Measurements from ENCODE around the gene ZMYND12. TPM values are rescaled to one million over a fixed set of nuclear protein-coding genes. Genes with fewer than 3 reads are reported as not detected.

The ZMYND12 gene
- total RNA-seq, 1 donor from 2014 or later, result 1.1 TPM

DNA sequence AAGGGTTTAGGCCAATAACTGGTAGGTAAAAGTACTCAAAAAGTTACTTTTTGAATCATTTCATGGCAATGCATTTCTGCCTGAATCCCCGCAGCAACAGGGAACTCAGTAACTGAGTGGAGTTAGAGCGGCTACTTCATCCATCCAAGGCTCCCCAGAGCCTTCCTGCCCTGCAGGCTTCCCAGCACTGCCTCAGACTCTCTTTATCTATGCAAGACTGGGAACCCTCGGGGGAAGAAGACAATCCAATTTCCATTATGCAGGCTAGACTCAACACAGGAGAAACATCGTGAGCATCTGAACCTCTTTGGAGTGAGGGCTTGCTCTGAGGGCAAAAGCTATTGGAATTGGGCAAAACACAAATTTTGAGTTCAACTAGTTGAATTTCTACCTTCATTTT, 23.1 kb downstream of the ZMYND12 start:
- TF ChIP-seq, protein P1, sequence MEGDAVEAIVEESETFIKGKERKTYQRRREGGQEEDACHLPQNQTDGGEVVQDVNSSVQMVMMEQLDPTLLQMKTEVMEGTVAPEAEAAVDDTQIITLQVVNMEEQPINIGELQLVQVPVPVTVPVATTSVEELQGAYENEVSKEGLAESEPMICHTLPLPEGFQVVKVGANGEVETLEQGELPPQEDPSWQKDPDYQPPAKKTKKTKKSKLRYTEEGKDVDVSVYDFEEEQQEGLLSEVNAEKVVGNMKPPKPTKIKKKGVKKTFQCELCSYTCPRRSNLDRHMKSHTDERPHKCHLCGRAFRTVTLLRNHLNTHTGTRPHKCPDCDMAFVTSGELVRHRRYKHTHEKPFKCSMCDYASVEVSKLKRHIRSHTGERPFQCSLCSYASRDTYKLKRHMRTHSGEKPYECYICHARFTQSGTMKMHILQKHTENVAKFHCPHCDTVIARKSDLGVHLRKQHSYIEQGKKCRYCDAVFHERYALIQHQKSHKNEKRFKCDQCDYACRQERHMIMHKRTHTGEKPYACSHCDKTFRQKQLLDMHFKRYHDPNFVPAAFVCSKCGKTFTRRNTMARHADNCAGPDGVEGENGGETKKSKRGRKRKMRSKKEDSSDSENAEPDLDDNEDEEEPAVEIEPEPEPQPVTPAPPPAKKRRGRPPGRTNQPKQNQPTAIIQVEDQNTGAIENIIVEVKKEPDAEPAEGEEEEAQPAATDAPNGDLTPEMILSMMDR (IDR thresholded peaks at IDR 0.05; ENCODE audit: unreplicated experiment), result no peak
- no peaks in the 10 kb centered on the region for H3K27me3 Mint-ChIP-seq (ENCODE audit: unreplicated experiment)
- DNase-seq (ENCODE audit: low spot score), result no peak
- no peak overlapping the region for H3K4me3 Mint-ChIP-seq (ENCODE audit: unreplicated experiment)
- no peak overlapping the region for H3K27ac Mint-ChIP-seq (ENCODE audit: unreplicated experiment)
- peaks cover 31% of the 10 kb centered on the region for H3K4me1 Mint-ChIP-seq (ENCODE audit: unreplicated experiment)
- no peaks in the 10 kb centered on the region for H3K9me3 Mint-ChIP-seq (ENCODE audit: unreplicated experiment)
- H3K36me3 Mint-ChIP-seq (ENCODE audit: low read depth, unreplicated experiment), result no peaks in the 10 kb centered on the region

DNA sequence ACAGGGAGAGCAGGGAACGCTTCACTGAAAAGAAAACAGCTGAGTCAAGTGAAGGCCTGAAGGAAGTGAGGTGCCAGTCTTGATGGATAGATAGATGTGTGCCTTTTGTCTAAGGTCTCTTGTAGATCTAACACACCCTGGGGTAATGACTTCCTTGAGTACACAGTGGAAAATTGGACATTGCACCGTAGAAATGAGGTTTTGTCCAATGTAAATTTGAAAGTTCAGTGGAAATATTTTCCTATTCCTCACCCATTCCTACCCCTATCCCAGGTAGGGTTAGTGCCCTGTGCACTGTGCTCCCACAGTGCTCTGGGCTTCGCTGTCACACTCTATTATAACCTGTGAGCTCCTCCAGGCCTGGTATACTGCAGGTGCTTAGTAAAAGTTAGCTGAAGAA, 24.3 kb downstream of the ZMYND12 start:
- TF ChIP-seq, protein P1 (IDR thresholded peaks at IDR 0.05; ENCODE audit: unreplicated experiment), result no peak
- no peaks in the 10 kb centered on the region for H3K36me3 Mint-ChIP-seq (ENCODE audit: low read depth, unreplicated experiment)
- H3K9me3 Mint-ChIP-seq (ENCODE audit: unreplicated experiment), result no peaks in the 10 kb centered on the region
- no peak overlapping the region for H3K27ac Mint-ChIP-seq (ENCODE audit: unreplicated experiment)
- no peak overlapping the region for H3K4me3 Mint-ChIP-seq (ENCODE audit: unreplicated experiment)
- H3K4me1 Mint-ChIP-seq (ENCODE audit: unreplicated experiment), result peaks cover 30% of the 10 kb centered on the region
- no peak for DNase-seq (ENCODE audit: low spot score)
- no peaks in the 10 kb centered on the region for H3K27me3 Mint-ChIP-seq (ENCODE audit: unreplicated experiment)

DNA sequence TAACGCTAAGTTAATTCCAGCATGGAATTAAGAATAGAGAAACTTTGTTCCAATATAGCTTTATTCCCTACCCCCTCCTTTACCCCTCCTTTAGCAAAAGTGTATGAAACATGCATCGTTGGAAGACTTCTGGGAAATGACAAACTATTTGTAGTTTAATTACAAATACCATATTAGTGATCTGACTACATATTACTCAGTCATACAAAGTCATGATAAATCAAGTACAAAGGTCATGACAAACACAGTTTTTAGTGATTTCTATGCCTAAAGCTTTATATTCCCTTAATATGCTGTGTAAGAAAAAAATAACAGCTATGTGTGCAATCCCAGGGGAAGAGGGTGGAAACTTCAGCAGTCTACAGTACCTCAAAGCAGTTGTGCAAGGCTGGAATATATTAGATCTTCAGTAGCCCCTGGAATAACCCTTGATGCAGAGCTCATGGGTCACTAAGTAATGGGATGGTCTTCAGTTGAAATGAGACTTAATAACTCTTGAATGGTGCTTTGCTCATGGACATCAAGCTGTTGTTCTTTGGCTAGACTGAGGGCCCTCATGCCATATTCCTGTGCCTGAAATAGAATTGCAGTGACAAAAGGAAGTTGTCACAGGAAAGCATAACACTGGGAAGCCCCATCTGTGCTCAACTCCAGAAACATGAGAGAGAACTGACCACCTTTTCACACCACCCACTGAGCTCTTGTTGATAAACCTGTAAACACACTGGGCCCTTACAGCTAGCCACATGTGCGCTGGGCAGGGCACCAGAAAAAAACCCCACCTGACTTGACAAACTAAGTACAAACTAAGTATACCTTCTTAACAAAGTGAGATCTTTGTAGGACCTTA, 25.3 kb downstream of the ZMYND12 start:
- no peak overlapping the region for H3K27ac Mint-ChIP-seq (ENCODE audit: unreplicated experiment)
- no peak overlapping the region for H3K4me3 Mint-ChIP-seq (ENCODE audit: unreplicated experiment)
- no peaks in the 10 kb centered on the region for H3K9me3 Mint-ChIP-seq (ENCODE audit: unreplicated experiment)
- TF ChIP-seq, protein P1 (IDR thresholded peaks at IDR 0.05; ENCODE audit: unreplicated experiment), result no peak
- no peaks in the 10 kb centered on the region for H3K36me3 Mint-ChIP-seq (ENCODE audit: low read depth, unreplicated experiment)
- H3K27me3 Mint-ChIP-seq (ENCODE audit: unreplicated experiment), result no peaks in the 10 kb centered on the region
- peaks cover 30% of the 10 kb centered on the region for H3K4me1 Mint-ChIP-seq (ENCODE audit: unreplicated experiment)
- DNase-seq (ENCODE audit: low spot score), result no peak

DNA sequence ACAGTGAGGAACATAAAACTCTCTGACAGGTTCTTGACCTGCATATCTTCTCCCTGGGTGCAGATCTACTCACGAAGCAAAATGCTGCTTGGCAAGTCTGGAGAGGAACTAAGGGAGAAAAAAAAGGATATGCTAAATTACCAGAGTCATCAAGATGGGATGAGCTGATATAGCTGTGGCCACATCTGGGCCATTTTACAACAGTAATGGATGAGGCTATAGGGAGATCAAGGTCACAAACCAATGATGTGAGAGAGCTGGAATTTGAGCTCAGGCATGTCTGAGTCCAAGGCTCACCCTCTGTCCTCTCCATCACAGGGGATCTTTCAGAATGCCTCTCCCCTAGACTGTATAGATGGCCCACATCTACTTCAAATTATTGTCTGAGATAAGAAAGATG, 26.2 kb downstream of the ZMYND12 start:
- Mint-ChIP-seq H3K36me3 (ENCODE audit: low read depth, unreplicated experiment) (no peaks in the 10 kb centered on the region), H3K4me3 (ENCODE audit: unreplicated experiment) (no peak overlapping the region), H3K9me3 (ENCODE audit: unreplicated experiment) (no peaks in the 10 kb centered on the region), H3K4me1 (ENCODE audit: unreplicated experiment) (peaks cover 33% of the 10 kb centered on the region), H3K27ac (ENCODE audit: unreplicated experiment) (no peak overlapping the region), H3K27me3 (ENCODE audit: unreplicated experiment) (no peaks in the 10 kb centered on the region)
- no peak for DNase-seq (ENCODE audit: low spot score)
- TF ChIP-seq, protein P1 (IDR thresholded peaks at IDR 0.05; ENCODE audit: unreplicated experiment), result no peak

DNA sequence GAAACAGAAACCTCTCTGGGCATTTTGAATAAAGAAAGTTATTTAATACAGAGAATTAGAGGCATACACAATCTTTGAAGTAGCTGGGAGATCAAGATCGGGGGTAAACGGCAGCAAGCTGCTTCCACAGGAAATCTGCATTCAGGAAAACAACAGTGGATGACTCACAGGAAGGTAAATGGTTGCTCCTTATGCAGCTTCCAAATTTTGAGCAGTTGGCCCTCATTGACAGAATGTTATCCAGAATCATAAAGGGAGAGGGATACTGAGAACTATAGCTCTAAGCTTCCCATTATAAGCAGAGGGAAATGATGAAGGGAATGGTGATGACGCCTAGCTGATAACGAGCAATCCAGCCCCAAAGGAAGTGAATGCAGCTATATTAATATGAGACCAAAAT, 28.6 kb downstream of the ZMYND12 start:
- no peak for DNase-seq (ENCODE audit: low spot score)
- Mint-ChIP-seq H3K4me1 (ENCODE audit: unreplicated experiment) (peaks cover 44% of the 10 kb centered on the region), H3K27ac (ENCODE audit: unreplicated experiment) (peak overlapping the region; percentile 88), H3K4me3 (ENCODE audit: unreplicated experiment) (no peak overlapping the region), H3K36me3 (ENCODE audit: low read depth, unreplicated experiment) (no peaks in the 10 kb centered on the region), H3K27me3 (ENCODE audit: unreplicated experiment) (no peaks in the 10 kb centered on the region), H3K9me3 (ENCODE audit: unreplicated experiment) (no peaks in the 10 kb centered on the region)
- TF ChIP-seq, protein P1 (IDR thresholded peaks at IDR 0.05; ENCODE audit: unreplicated experiment), result no peak

Data from endothelial cell (in vitro differentiated cells).